Measurements from ENCODE around the gene SYNGR2. TPM values are rescaled to one million over a fixed set of nuclear protein-coding genes. Genes with fewer than 3 reads are reported as not detected.

The SYNGR2 gene
- polyA plus RNA-seq, 12 donors, result 55.5 to 128 (median 78.7) TPM; not detected in 1

Other genes starting within 250 kb of the SYNGR2 start
- gene TNRC6C, start 209.9 kb upstream of the SYNGR2 start, polyA plus RNA-seq (ENCODE audit: insufficient read length in 12 of 12), result 10 to 100 TPM in 5 of 12 donors, 1 to 10 TPM in 6, not detected in 1; 7.7 to 15.5 (median 9.8) TPM
- gene TMC6, start 39.8 kb upstream of the SYNGR2 start, polyA plus RNA-seq (ENCODE audit: insufficient read length in 12 of 12), result 10 to 100 TPM in 11 of 12 donors, not detected in 1; 14.5 to 48.0 (median 22.0) TPM
- gene TMC8, start 37.8 kb upstream of the SYNGR2 start, polyA plus RNA-seq (ENCODE audit: insufficient read length in 12 of 12), result 10 to 100 TPM in 1 of 12 donors, 1 to 10 TPM in 10, not detected in 1; 1.3 to 16.0 (median 2.9) TPM
- gene C17orf99, start 22.2 kb upstream of the SYNGR2 start, polyA plus RNA-seq (ENCODE audit: insufficient read length in 12 of 12), result 1 to 10 TPM in 4 of 12 donors, under 1 TPM in 7, not detected in 1; 0.35 to 9.3 (median 0.86) TPM
- gene TK1, start 18.5 kb downstream of the SYNGR2 start, polyA plus RNA-seq (ENCODE audit: insufficient read length in 12 of 12), result 10 to 100 TPM in 11 of 12 donors, not detected in 1; 13.7 to 24.0 (median 18.0) TPM
- gene AFMID, start 18.8 kb downstream of the SYNGR2 start, polyA plus RNA-seq (ENCODE audit: insufficient read length in 12 of 12), result 10 to 100 TPM in 11 of 12 donors, not detected in 1; 26.1 to 49.6 (median 32.4) TPM
- 10 to 100 TPM in 11 of 12 donors, not detected in 1; 11.1 to 25.3 (median 17.2) TPM for gene BIRC5, start 45.7 kb downstream of the SYNGR2 start, polyA plus RNA-seq (ENCODE audit: insufficient read length in 12 of 12)
- under 1 TPM in 2 of 12 donors, not detected in 10; 0.08 to 0.14 TPM for gene TMEM235, start 63.0 kb downstream of the SYNGR2 start, polyA plus RNA-seq (ENCODE audit: insufficient read length in 12 of 12)
- gene SOCS3, start 191.5 kb downstream of the SYNGR2 start, polyA plus RNA-seq (ENCODE audit: insufficient read length in 12 of 12), result 100 to 1,000 TPM in 1 of 12 donors, 10 to 100 TPM in 7, 1 to 10 TPM in 3, not detected in 1; 6.8 to 100 (median 18.8) TPM
- 10 to 100 TPM in 11 of 12 donors, not detected in 1; 21.0 to 38.1 (median 24.2) TPM for gene PGS1, start 210.1 kb downstream of the SYNGR2 start, polyA plus RNA-seq (ENCODE audit: insufficient read length in 12 of 12)

Data from muscle of arm (tissue), 12 donors.